Activated CD4-positive, alpha-beta memory T cell treated with anti-CD3 and anti-CD28 coated beads for 36 hours (primary cell): Measurements from ENCODE around the gene SDHB. TPM values are rescaled to one million over a fixed set of nuclear protein-coding genes. Genes with fewer than 3 reads are reported as not detected.
A peak's percentile ranks its signal among the peaks of the same experiment; 100 is the strongest.

Experiments used
- CTCF ChIA-PET: fragments of 350-600 bp; sonication (Branson Sonifier 250); formaldehyde crosslinking; loops from one replicate; lab custom pipeline; 2021; ENCODE audit warnings: antibody characterized with exemption, inconsistent platforms; lab: Charles Lee
- POLR2A ChIA-PET: fragments of 350-600 bp; sonication (Branson Sonifier 250); formaldehyde crosslinking; loops from one replicate; lab custom pipeline; 2021; ENCODE audit warnings: antibody characterized with exemption; lab: Charles Lee
- DNase-seq: peaks from one replicate; pipeline ENCODE4 v3.0.0-alpha.2; 2020
- H3K27ac Mint-ChIP-seq: one replicate; pipeline ENCODE4 v1.8.0; 2021; ENCODE audit warnings: mixed read lengths
- H3K27me3 Mint-ChIP-seq: one replicate; pipeline ENCODE4 v1.8.0; 2021; ENCODE audit warnings: mixed read lengths
- H3K36me3 Mint-ChIP-seq: one replicate; pipeline ENCODE4 v1.8.0; 2021; ENCODE audit warnings: mixed read lengths
- H3K4me1 Mint-ChIP-seq: one replicate; pipeline ENCODE4 v1.8.0; 2021; ENCODE audit warnings: low read depth, mixed read lengths
- H3K4me3 Mint-ChIP-seq: one replicate; pipeline ENCODE4 v1.8.0; 2021; ENCODE audit warnings: mild to moderate bottlenecking, mixed read lengths
- H3K9me3 Mint-ChIP-seq: one replicate; pipeline ENCODE4 v1.8.0; 2021; ENCODE audit warnings: mixed read lengths
- intact Hi-C: fragments of 100-400 bp; cut with micrococcal nuclease; formaldehyde crosslinking; loops from one replicate; pipeline ENCODE4 v1.15.1; 2023
- total RNA-seq, 2 experiments: library from RNA; stranded (reverse); gene quantifications; one replicate each; pipeline ENCODE4 v1.2.3, GENCODE V29; 2021

The SDHB gene
- total RNA-seq, 2 experiments from 2014 or later: 154 to 163 TPM

- Mint-ChIP-seq H3K27ac (no peak overlapping the region), H3K36me3 (no peaks in the 10 kb centered on the region), H3K4me3 (no peak overlapping the region), H3K27me3 (peaks cover 2% of the 10 kb centered on the region), H3K9me3 (no peaks in the 10 kb centered on the region), H3K4me1 (no peaks in the 10 kb centered on the region)
- CTCF ChIA-PET: no interaction called here
- intact Hi-C loops: no loop called here
- POLR2A ChIA-PET: no interaction called here
- DNase-seq: no peak
These were observed 35.7 kb upstream of the SDHB start for GRCh38 chr1:17089506-17089905.

- intact Hi-C loops: no loop called here
- ChIA-PET POLR2A (no interaction called here), CTCF (no interaction called here)
- Mint-ChIP-seq H3K27ac (no peak overlapping the region), H3K9me3 (no peaks in the 10 kb centered on the region), H3K36me3 (no peaks in the 10 kb centered on the region), H3K27me3 (peaks cover 5% of the 10 kb centered on the region), H3K4me3 (no peak overlapping the region), H3K4me1 (no peaks in the 10 kb centered on the region)
- DNase-seq: no peak
These were observed 32.9 kb upstream of the SDHB start for GRCh38 chr1:17086751-17087150.

- intact Hi-C loops: no loop called here
- no peak for DNase-seq
- Mint-ChIP-seq H3K4me1 (no peaks in the 10 kb centered on the region), H3K36me3 (no peaks in the 10 kb centered on the region), H3K4me3 (no peak overlapping the region), H3K27ac (no peak overlapping the region), H3K9me3 (no peaks in the 10 kb centered on the region), H3K27me3 (peaks cover 5% of the 10 kb centered on the region)
- ChIA-PET CTCF (no interaction called here), POLR2A (no interaction called here)
These were observed 31.0 kb upstream of the SDHB start for GRCh38 chr1:17084787-17085186.

- Mint-ChIP-seq H3K4me3 (no peak overlapping the region), H3K4me1 (no peaks in the 10 kb centered on the region), H3K27ac (no peak overlapping the region), H3K36me3 (no peaks in the 10 kb centered on the region), H3K27me3 (peaks cover 5% of the 10 kb centered on the region), H3K9me3 (no peaks in the 10 kb centered on the region)
- POLR2A ChIA-PET: no interaction called here
- CTCF ChIA-PET: no interaction called here
- intact Hi-C loops: no loop called here
- DNase-seq: no peak
These were observed 28.9 kb upstream of the SDHB start for GRCh38 chr1:17082761-17083160.

DNA sequence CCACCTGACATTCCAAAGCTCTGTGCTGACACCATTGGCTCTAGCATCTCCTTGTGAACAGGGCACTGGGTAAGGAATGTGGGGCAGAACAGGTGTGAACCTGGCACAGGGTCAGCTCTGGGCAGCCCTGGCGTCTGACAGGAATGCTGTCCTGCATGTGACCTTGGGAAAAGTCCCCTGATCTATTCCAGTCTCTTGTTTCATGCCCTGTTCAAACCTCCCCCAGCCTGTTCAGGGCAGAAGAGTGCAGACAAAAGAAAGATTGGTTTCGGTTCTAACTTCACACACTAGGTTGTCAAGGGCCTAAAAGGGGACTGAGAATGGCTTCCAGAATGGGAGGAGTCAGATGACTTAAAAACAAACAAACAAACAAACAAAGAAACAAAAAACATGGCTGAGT lies 27.6 kb upstream of the SDHB start:
- Mint-ChIP-seq H3K4me3 (no peak overlapping the region), H3K36me3 (no peaks in the 10 kb centered on the region), H3K9me3 (no peaks in the 10 kb centered on the region), H3K27ac (no peak overlapping the region), H3K27me3 (peaks cover 5% of the 10 kb centered on the region), H3K4me1 (no peaks in the 10 kb centered on the region)
- CTCF ChIA-PET: no interaction called here
- POLR2A ChIA-PET: no interaction called here
- intact Hi-C loops: no loop called here
- no peak for DNase-seq

GRCh38 chr1:17080880-17081279 lies 27.0 kb upstream of the SDHB start:
- Mint-ChIP-seq H3K4me1 (no peaks in the 10 kb centered on the region), H3K9me3 (no peaks in the 10 kb centered on the region), H3K27ac (no peak overlapping the region), H3K4me3 (no peak overlapping the region), H3K36me3 (no peaks in the 10 kb centered on the region), H3K27me3 (peaks cover 5% of the 10 kb centered on the region)
- intact Hi-C loops: no loop called here
- CTCF ChIA-PET: no interaction called here
- DNase-seq: no peak
- POLR2A ChIA-PET: no interaction called here

DNA sequence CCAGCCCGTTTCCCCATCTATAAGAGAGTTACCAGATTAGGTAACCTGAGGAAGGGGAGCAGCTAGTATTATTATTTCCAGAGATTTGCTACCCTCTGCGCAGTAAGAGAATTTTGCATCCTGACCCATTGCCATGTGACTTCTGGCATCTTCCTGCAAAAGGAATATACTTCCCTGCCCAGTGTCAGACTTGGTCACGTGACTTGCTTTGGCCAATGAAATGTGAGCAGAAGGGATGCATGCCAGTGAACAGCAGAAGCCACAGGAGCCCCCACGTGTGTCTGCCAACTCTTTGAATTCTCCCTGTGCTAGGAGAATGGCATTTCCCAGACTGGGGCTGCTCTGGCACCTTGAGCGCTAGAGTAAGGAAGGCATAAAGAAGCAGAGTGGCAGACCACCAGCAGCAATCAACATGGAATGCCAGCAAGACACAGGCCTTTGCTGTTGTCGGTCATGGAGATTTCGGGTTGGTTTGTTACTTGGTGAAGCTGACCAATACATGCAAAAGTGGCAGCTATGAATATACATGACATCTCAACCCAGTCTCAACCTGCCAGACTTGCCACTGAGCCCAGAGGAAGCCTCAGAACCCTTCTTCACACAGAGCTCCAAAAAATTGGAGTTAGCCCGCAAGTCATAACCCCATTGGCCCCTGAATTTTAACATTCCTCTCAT lies 26.4 kb upstream of the SDHB start:
- Mint-ChIP-seq H3K9me3 (no peaks in the 10 kb centered on the region), H3K27ac (no peak overlapping the region), H3K27me3 (peaks cover 5% of the 10 kb centered on the region), H3K4me3 (no peak overlapping the region), H3K4me1 (no peaks in the 10 kb centered on the region), H3K36me3 (no peaks in the 10 kb centered on the region)
- ChIA-PET CTCF (no interaction called here), POLR2A (no interaction called here)
- no peak for DNase-seq
- intact Hi-C loops: no loop called here

GRCh38 chr1:17078991-17079868 lies 25.4 kb upstream of the SDHB start:
- CTCF ChIA-PET: no interaction called here
- no peak for DNase-seq
- Mint-ChIP-seq H3K4me3 (no peak overlapping the region), H3K27me3 (peaks cover under 1% of the 10 kb centered on the region), H3K27ac (no peak overlapping the region), H3K9me3 (no peaks in the 10 kb centered on the region), H3K4me1 (no peaks in the 10 kb centered on the region), H3K36me3 (no peaks in the 10 kb centered on the region)
- intact Hi-C loops: no loop called here
- POLR2A ChIA-PET: no interaction called here

- no peaks in the 10 kb centered on the region for H3K9me3 Mint-ChIP-seq
- ChIA-PET POLR2A (no interaction called here), CTCF (interaction anchor here (0.5 to 2.3 kb wide), 8 partner anchors 8 to 1827 kb away, joined by 3 to 12 read pairs (median 4); no protein-coding TSS in a partner anchor)
- no peak overlapping the region for H3K27ac Mint-ChIP-seq
- DNase-seq: peak; percentile 22
- H3K4me1 Mint-ChIP-seq: no peaks in the 10 kb centered on the region
- no peak overlapping the region for H3K4me3 Mint-ChIP-seq
- no peaks in the 10 kb centered on the region for H3K36me3 Mint-ChIP-seq
- no peaks in the 10 kb centered on the region for H3K27me3 Mint-ChIP-seq
- intact Hi-C loops: no loop called here
These were observed 21.8 kb upstream of the SDHB start for GRCh38 chr1:17075470-17076255.

GRCh38 chr1:17071794-17072193 lies 18.0 kb upstream of the SDHB start:
- no peaks in the 10 kb centered on the region for H3K4me1 Mint-ChIP-seq
- intact Hi-C loops: no loop called here
- H3K36me3 Mint-ChIP-seq: no peaks in the 10 kb centered on the region
- no peaks in the 10 kb centered on the region for H3K9me3 Mint-ChIP-seq
- no peak overlapping the region for H3K4me3 Mint-ChIP-seq
- ChIA-PET CTCF (no interaction called here), POLR2A (no interaction called here)
- no peak overlapping the region for H3K27ac Mint-ChIP-seq
- H3K27me3 Mint-ChIP-seq: no peaks in the 10 kb centered on the region
- DNase-seq: no peak

GRCh38 chr1:17070163-17070525 lies 16.3 kb upstream of the SDHB start:
- POLR2A ChIA-PET: no interaction called here
- Mint-ChIP-seq H3K27me3 (no peaks in the 10 kb centered on the region), H3K36me3 (no peaks in the 10 kb centered on the region), H3K27ac (no peak overlapping the region), H3K4me1 (no peaks in the 10 kb centered on the region), H3K4me3 (no peak overlapping the region), H3K9me3 (peaks cover under 1% of the 10 kb centered on the region)
- intact Hi-C loops: no loop called here
- no peak for DNase-seq
- CTCF ChIA-PET: no interaction called here

DNA sequence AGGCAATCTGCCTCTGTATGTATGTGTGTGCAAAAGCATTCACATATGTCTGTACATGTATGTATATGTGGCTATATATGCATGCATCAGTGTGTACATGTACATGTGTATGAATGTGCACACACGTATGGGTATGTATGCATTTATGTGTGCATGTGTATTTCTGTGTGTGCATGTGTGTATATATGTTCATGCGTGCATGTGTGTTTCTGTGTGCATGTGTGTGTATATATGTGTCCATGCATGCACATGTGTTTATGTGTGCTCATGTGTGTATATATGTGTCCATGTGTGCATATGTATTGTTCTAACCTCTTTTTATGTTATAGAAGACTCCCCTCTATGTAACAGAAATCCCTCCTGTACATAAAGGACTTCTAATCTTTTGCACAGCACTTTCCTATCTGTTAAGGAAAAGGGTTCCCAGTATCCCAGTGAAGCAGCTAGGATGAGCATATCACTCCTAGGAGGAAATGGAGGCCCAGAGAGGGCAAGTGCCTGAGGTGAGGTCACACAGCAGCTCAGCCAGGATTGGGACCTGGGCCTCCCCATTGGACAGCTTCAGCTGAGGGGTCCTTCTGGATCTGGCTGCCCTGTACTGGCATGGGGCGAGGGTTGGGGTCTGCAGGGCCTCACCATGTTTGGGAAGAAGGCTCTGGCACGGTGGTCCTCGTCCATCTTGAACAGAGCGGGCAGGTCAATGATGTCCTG lies 15.8 kb upstream of the SDHB start:
- POLR2A ChIA-PET: no interaction called here
- no peaks in the 10 kb centered on the region for H3K36me3 Mint-ChIP-seq
- CTCF ChIA-PET: no interaction called here
- no peak for DNase-seq
- intact Hi-C loops: no loop called here
- H3K27ac Mint-ChIP-seq: no peak overlapping the region
- peaks cover 4% of the 10 kb centered on the region for H3K9me3 Mint-ChIP-seq
- H3K4me3 Mint-ChIP-seq: no peak overlapping the region
- no peaks in the 10 kb centered on the region for H3K27me3 Mint-ChIP-seq
- no peaks in the 10 kb centered on the region for H3K4me1 Mint-ChIP-seq
